PC-9 (cell line): Measurements from ENCODE around the gene FIZ1.

Source experiments
- CTCF ChIP-seq: fragments of 200-600 bp; sonication (generic); conservative IDR thresholded peaks from 2 replicates; pipeline ENCODE4 v1.6.1; 2017; ENCODE audit warnings: mixed run types, antibody characterized with exemption, mild to moderate bottlenecking, moderate library complexity
- EZH2 ChIP-seq: fragments of 200-600 bp; sonication (generic); IDR thresholded peaks from 2 replicates; pipeline ENCODE4 v1.8.0; 2017; ENCODE audit warnings: antibody characterized with exemption, low read depth

- TF ChIP-seq CTCF (no peak), EZH2 (no peak)
Measured at GRCh38 chr19:55578761-55579747, 20.3 kb downstream of the FIZ1 start.
